HCT116 (cell line): ENCODE data around the gene BLACAT1. TPM values are rescaled to one million over a fixed set of nuclear protein-coding genes. Genes with fewer than 3 reads are reported as not detected.
A peak's percentile ranks its signal among the peaks of the same experiment; 100 is the strongest.

Source experiments
- ATAC-seq: fragments of 200-7000 bp; cut with Tn5 transposase; 2 replicates; pipeline ENCODE4 v1.9.1; 2020; ENCODE audit warnings: mild to moderate bottlenecking, moderate library complexity
- BruUV-seq: library from RNA; stranded (reverse); fragments of 400-500 nt; replicated peaks from 2 replicates; lab custom pipeline; 2021; lab: Mats Ljungman, UMichigan
- CTCF ChIA-PET: fragments of 300-600 bp; sonication (Branson Sonifier 250); formaldehyde crosslinking; loops from one replicate; lab custom pipeline; 2021; ENCODE audit warnings: antibody characterized with exemption; lab: Charles Lee
- POLR2A ChIA-PET: fragments of 300-600, 350-600 bp; sonication (Branson Sonifier 250); formaldehyde crosslinking; loops from one replicate; lab custom pipeline; 2021; ENCODE audit warnings: antibody characterized with exemption; lab: Charles Lee
- RAD21 ChIA-PET, 2 experiments: fragments of 300-600 bp; sonication (Branson Sonifier 250); formaldehyde crosslinking; loops; one replicate each; lab custom pipeline; 2023; ENCODE audit warnings: low total read pairs in 2 of 2; ENCODE audit not compliant: uncharacterized antibody in 2 of 2, unreplicated experiment in 2 of 2, low non-redundant PET in 1 of 2; lab: Charles Lee
- DNase-seq: peaks from one replicate; pipeline ENCODE4 v3.0.0-alpha.2; 2010; ENCODE audit warnings: low read depth, low spot score
- H2AFZ ChIP-seq: fragments of 200-600 bp; shearing (Covaris generic), sonication (generic); 2 replicates; pipeline ENCODE4 v1.6.1; 2017; ENCODE audit warnings: low read depth, mixed run types, mixed read lengths, antibody characterized with exemption, low read length; ENCODE audit not compliant: poor library complexity, severe bottlenecking
- H3K27ac ChIP-seq: 2 replicates; pipeline ENCODE4 v1.5.1; 2012; ENCODE audit warnings: low read depth, low read length
- H3K27me3 ChIP-seq: fragments of 200-600 bp; sonication (generic); 2 replicates; pipeline ENCODE4 v1.6.1; 2016; ENCODE audit warnings: mixed run types, low read length, mixed read lengths; ENCODE audit not compliant: insufficient read depth
- H3K36me3 ChIP-seq, 2 experiments: fragments of 200-500 bp in 1 of 2; fragments of 200-600 bp in 1 of 2; sonication (Bioruptor generic) in 1 of 2; sonication (generic) in 1 of 2; 2 replicates each; pipeline versions ENCODE4 v1.5.1 to v1.6.1; 2014 to 2016; ENCODE audit warnings: low read length in 2 of 2, inconsistent platforms in 1 of 2, mixed read lengths in 1 of 2, mixed run types in 1 of 2; ENCODE audit not compliant: insufficient read depth in 2 of 2, control insufficient read depth in 1 of 2
- H3K4me1 ChIP-seq, 2 experiments: fragments of 200-600 bp in 1 of 2; sonication (generic) in 1 of 2; 2 replicates each; pipeline versions ENCODE4 v1.5.1 to v1.6.1; 2012 to 2017; ENCODE audit warnings: low read length in 2 of 2, inconsistent platforms in 1 of 2, mild to moderate bottlenecking in 1 of 2, mixed read lengths in 1 of 2, mixed run types in 1 of 2, moderate library complexity in 1 of 2; ENCODE audit not compliant: insufficient read depth in 2 of 2, control insufficient read depth in 1 of 2
- H3K4me2 ChIP-seq: fragments of 200-600 bp; sonication (generic); 2 replicates; pipeline ENCODE4 v1.6.1; 2017; ENCODE audit warnings: mixed run types, low read length, mixed read lengths
- H3K4me3 ChIP-seq, 2 experiments: fragments of 200-600 bp in 1 of 2; sonication (generic) in 1 of 2; replicated peaks in 1 of 2; 2 replicates each; pipeline ENCODE4 v1.5.1; 2011 to 2016; ENCODE audit warnings: low read length in 2 of 2, control low read depth in 1 of 2, low read depth in 1 of 2, mild to moderate bottlenecking in 1 of 2, mixed read lengths in 1 of 2, mixed run types in 1 of 2
- H3K79me2 ChIP-seq: fragments of 200-600 bp; sonication (generic); 2 replicates; pipeline ENCODE4 v1.6.1; 2017; ENCODE audit warnings: mild to moderate bottlenecking, mixed run types, low read length, moderate library complexity, mixed read lengths; ENCODE audit not compliant: insufficient read depth
- H3K9ac ChIP-seq: fragments of 200-600 bp; sonication (generic); 2 replicates; pipeline ENCODE4 v1.6.1; 2016; ENCODE audit warnings: low read length, mixed read lengths
- H3K9me2 ChIP-seq: fragments of 200-600 bp; sonication (generic), shearing (Covaris generic); 2 replicates; pipeline ENCODE4 v1.6.1; 2017; ENCODE audit warnings: mixed run types, mild to moderate bottlenecking, moderate library complexity; ENCODE audit not compliant: insufficient read depth
- H3K9me3 ChIP-seq, 2 experiments: fragments of 200-500 bp in 1 of 2; fragments of 200-600 bp in 1 of 2; sonication (Bioruptor generic) in 1 of 2; sonication (generic) in 1 of 2; 2 replicates each; pipeline ENCODE4 v1.6.1; 2014 to 2017; ENCODE audit warnings: low read length in 2 of 2, mixed read lengths in 2 of 2, inconsistent platforms in 1 of 2, low read depth in 1 of 2, mild to moderate bottlenecking in 1 of 2, mixed run types in 1 of 2, moderate library complexity in 1 of 2; ENCODE audit not compliant: control insufficient read depth in 1 of 2, insufficient read depth in 1 of 2
- H4K20me1 ChIP-seq: fragments of 200-600 bp; sonication (generic), shearing (Covaris generic); 2 replicates; pipeline ENCODE4 v1.6.1; 2017; ENCODE audit warnings: mixed run types, mild to moderate bottlenecking, moderate library complexity; ENCODE audit not compliant: insufficient read depth
- ATF3 ChIP-seq: IDR thresholded peaks from 2 replicates; pipeline ENCODE4 v1.6.1; 2012
- CTCF ChIP-seq, 3 experiments: fragments of 200-600 bp in 1 of 3; sonication (generic) in 1 of 3; IDR thresholded peaks in 2 of 3; conservative IDR thresholded peaks in 1 of 3; 2 replicates each; pipeline ENCODE4 v1.5.1; 2012 to 2017; ENCODE audit warnings: low read depth in 2 of 3, low read length in 2 of 3, antibody characterized with exemption in 1 of 3, borderline replicate concordance in 1 of 3, control low read depth in 1 of 3, mild to moderate bottlenecking in 1 of 3, mixed read lengths in 1 of 3, mixed run types in 1 of 3, moderate library complexity in 1 of 3; ENCODE audit not compliant: insufficient read depth in 1 of 3
- ELF1 ChIP-seq: IDR thresholded peaks from 2 replicates; pipeline ENCODE4 v1.6.1; 2012; ENCODE audit warnings: low read depth, borderline replicate concordance
- EZH2 ChIP-seq: fragments of 200-600 bp; sonication (generic); IDR thresholded peaks from 2 replicates; pipeline ENCODE4 v1.6.1; 2017; ENCODE audit warnings: antibody characterized with exemption, mixed run types
- FOSL1 ChIP-seq: IDR thresholded peaks from 2 replicates; pipeline ENCODE4 v1.6.1; 2012; ENCODE audit warnings: low read depth
- MAX ChIP-seq: IDR thresholded peaks from 2 replicates; pipeline ENCODE4 v1.6.1; 2012
- RAD21 ChIP-seq: IDR thresholded peaks from 2 replicates; pipeline ENCODE4 v1.6.1; 2012; ENCODE audit warnings: low read depth, mild to moderate bottlenecking
- SIN3A ChIP-seq: IDR thresholded peaks from 2 replicates; pipeline ENCODE4 v1.6.1; 2012; ENCODE audit warnings: low read depth
- SP1 ChIP-seq: IDR thresholded peaks from 2 replicates; pipeline ENCODE4 v1.6.1; 2012; ENCODE audit warnings: low read depth
- SRF ChIP-seq: IDR thresholded peaks from 2 replicates; pipeline ENCODE4 v1.6.1; 2012; ENCODE audit warnings: low read depth
- YY1 ChIP-seq: IDR thresholded peaks from 2 replicates; pipeline ENCODE4 v1.6.1; 2011; ENCODE audit warnings: low read length, low read depth, moderate library complexity, mild to moderate bottlenecking; ENCODE audit not compliant: insufficient replicate concordance; ENCODE audit errors: extremely low read depth
- ZBTB33 ChIP-seq: IDR thresholded peaks from 2 replicates; pipeline ENCODE4 v1.6.1; 2011; ENCODE audit warnings: mild to moderate bottlenecking, low read length, moderate library complexity; ENCODE audit not compliant: insufficient replicate concordance; ENCODE audit errors: extremely low read depth
- intact Hi-C: fragments of 100-400 bp; cut with micrococcal nuclease; formaldehyde crosslinking; loops from 2 replicates; pipeline ENCODE4 v1.10.0; 2022
- total RNA-seq: library from RNA; stranded (reverse); gene quantifications from one replicate; pipeline ENCODE4 v1.2.1, GENCODE V29; 2021; ENCODE audit not compliant: unreplicated experiment

The BLACAT1 gene
- total RNA-seq, 1 experiment from 2014 or later: 3.9 TPM

GRCh38 chr1:205451759-205452164 lies 4.1 kb downstream of the BLACAT1 start:
- RAD21 ChIA-PET: no interaction called here
- Histone ChIP-seq H2AFZ (no peak overlapping the region), H3K36me3 (peaks cover 0 to 7% of the 10 kb centered on the region in 2 experiments; a peak in 1 of 4 replicates), H3K79me2 (peaks cover 23% of the 10 kb centered on the region), H3K27ac (no peak overlapping the region), H3K4me2 (peak overlapping the region; percentile 90; the same call in 1 of the 2 replicates), H3K9me2 (no peaks in the 10 kb centered on the region), H3K4me1 (peaks cover 48 to 82% of the 10 kb centered on the region in 2 experiments), H3K27me3 (0 out of 2 replicates have a peak, but pooled peaks cover 3% of the 10 kb centered on the region), H3K4me3 (no peak overlapping the region), H3K9ac (no peak overlapping the region), H3K9me3 (no peaks in the 10 kb centered on the region), H4K20me1 (no peaks in the 10 kb centered on the region)
- CTCF ChIA-PET: no interaction called here
- POLR2A ChIA-PET: no interaction called here
- no TSS peak for BruUV-seq
- ATAC-seq: no peak
- DNase-seq: no peak
- intact Hi-C loops: no loop called here
- no peak for TF ChIP-seq CTCF (IDR thresholded peaks at IDR 0.05 in 2 of 3, conservative IDR thresholded peaks at IDR 0.05 in 1 of 3; ENCODE audit: borderline replicate concordance in 1 of 3, insufficient read depth in 1 of 3, low read depth in 2 of 3, low read length in 2 of 3)
- TF ChIP-seq YY1: no peak
- TF ChIP-seq RAD21: no peak
- TF ChIP-seq SIN3A: no peak
- TF ChIP-seq EZH2: no peak
- TF ChIP-seq SRF: no peak
- TF ChIP-seq SP1: no peak
- TF ChIP-seq ELF1: no peak
- TF ChIP-seq ZBTB33: no peak
- TF ChIP-seq MAX: no peak
- no peak for TF ChIP-seq FOSL1
- TF ChIP-seq ATF3: no peak
